GM18502 (cell line): ENCODE results near the gene DNAAF1.
A peak's percentile ranks its signal among the peaks of the same experiment; 100 is the strongest.

Source experiments
- ATAC-seq: cut with Tn5 transposase; IDR thresholded peaks from one replicate; pipeline ENCODE4 v1.9.1; 2021; ENCODE audit warnings: mild to moderate bottlenecking; ENCODE audit not compliant: unreplicated experiment, poor library complexity

DNAAF1 gene

DNA sequence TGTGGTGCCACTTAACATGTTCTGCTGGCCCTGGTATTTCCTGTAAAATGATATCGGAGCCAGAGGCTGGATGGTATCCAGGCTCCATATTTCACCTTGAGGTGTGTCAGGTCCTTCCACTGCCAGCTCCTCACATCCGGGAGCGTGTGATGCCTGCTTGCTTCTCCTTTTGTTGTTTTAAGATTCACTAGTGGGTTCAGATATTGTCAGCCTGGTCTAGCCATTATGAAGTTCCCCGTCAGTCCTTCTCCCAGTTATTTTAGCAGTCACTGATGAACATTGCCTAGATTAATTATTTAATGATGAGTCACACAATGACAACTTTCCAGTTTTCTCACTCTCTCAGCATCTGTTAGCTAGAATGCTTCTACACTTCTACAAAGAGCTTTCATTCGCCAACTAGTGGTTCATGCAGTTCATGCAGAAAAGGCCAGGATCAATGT lies 11.3 kb downstream of the DNAAF1 start:
- no peak for ATAC-seq

DNA sequence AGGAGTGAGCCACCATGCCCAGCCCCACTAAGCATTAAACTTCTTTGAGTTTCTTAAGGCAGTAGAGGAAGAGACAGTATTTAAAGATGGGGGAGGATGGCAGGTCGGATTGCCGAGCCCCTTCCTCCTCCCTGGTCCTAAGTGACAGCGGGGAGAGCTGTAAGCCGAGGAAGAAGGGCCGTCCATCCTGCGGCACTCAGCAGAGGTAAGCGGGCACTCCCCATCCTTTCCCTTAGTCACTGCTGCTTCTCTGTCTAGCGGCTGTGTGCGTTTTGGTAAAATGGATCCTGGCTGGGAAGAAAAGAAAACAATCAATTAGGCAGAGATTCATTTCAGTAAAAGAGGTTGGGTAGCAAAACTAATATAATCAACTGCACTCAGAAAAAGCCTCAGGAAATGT lies 13.9 kb downstream of the DNAAF1 start:
- ATAC-seq: no peak

DNA sequence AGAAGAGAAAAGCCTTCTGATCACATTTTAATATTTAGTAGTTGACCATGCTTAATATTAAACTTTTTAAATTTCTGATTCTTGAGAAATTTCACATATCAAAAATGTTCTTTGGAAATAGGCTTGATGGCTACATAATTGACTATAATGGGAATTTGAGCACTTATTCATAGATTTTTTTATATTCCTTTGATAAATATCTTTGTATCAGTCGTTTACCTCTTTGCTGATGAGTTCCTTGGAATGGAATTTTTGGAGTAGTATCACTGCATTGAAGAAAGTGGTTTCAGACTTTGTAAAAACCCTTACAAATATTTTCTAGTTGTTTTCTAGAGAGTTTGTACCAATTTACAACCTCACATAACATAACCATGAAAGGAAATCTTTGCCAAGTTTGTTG lies 14.7 kb downstream of the DNAAF1 start:
- ATAC-seq: no peak

DNA sequence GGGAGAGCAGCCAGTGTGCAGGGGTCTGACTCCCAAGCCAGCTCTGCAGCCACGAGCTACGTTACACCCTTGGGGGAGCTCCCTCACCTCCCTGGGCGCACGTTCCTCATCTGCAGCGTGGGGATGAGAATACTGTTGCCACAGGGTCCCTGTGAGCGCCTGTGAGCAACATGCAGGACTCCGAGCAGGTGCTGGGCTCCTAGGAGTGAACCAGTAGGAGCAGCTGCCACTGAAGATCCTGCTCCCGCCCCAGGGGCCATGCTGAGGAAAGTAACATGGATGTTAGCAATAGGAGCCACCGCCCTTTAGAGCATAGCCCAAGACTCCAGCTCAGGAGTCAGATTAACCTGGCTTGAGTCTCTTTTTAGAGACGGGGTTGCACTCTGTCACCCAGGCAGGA lies 15.9 kb downstream of the DNAAF1 start:
- ATAC-seq: no peak

DNA sequence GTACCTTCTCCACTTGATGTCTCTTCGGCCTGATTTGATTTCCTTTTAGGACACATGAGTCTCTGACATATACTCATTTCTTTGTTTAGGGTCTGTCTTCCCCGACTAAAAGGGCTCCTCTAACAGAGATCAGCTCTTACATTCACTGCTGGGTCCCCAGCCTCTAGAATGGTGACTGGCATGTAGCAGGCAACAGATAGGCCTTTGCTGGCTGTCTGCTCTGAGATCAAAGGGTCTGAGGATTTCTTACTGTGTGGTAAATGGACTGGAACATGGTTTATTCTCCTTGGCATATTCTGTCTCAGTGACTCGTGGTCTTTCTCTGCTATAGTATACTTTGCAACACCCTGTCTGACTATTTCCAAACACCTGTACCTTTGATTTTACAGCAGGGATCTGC lies 16.7 kb downstream of the DNAAF1 start:
- ATAC-seq: no peak

DNA sequence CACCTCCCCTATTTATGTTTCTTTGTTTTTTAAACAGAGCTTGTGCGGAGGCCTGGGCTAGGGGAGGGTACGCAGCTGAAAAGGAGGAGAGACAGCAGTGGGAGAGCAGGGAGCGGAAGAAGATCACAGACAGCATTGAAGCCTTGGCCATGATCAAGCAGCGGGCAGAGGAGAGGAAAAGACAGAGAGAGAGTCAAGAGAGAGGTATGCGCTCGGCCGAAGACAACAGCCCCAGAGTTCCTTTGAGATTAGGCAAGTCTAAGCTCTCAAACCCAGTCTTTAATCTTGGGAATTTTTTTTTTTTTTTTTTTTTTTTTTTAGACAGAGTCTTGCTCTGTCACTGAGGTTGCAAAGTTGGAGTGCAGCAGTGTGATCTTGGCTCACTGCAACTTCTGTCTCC lies 20.6 kb downstream of the DNAAF1 start:
- ATAC-seq: no peak

DNA sequence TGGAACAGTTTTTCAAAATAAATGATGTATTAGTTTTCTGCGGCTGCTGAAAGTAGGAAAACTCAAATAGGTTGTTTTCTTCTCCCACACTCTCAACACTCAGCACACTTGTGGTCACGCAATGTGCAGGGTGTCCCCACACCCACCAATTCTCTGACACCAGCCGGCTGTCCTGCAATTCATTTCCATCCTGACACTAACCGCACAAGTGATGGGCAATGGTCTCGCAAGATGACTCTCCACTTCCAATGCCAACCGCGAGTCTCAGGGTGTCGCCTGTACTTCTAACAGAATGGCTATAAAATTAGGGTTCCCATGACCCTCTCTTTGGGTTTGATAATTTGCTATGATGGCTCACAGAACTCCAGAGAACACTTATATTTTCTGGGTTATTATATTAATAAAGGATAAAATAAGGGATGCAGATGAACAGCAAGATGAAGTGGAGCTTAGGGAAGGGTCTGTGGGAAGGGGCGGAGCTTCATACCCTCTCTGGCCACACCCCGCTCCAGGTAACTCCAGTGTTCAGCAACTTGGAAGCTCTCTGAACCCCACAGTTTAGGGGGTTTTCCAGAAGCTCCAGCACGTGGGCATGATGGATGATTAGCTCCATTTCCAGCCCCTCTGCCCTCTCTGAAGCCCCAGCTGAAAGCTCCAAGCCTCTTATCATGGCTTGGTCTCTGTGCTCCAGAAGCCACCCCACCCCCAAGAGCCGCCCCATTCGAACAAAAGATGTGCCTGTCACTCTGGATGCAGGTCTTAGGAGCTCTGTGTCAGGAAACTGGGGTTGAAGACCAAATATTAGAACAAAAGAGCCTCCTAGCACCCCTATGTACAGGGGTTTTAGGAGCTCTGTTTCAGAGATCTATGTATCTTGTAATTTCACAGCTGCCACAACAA lies 21.9 kb downstream of the DNAAF1 start:
- ATAC-seq: no peak

DNA sequence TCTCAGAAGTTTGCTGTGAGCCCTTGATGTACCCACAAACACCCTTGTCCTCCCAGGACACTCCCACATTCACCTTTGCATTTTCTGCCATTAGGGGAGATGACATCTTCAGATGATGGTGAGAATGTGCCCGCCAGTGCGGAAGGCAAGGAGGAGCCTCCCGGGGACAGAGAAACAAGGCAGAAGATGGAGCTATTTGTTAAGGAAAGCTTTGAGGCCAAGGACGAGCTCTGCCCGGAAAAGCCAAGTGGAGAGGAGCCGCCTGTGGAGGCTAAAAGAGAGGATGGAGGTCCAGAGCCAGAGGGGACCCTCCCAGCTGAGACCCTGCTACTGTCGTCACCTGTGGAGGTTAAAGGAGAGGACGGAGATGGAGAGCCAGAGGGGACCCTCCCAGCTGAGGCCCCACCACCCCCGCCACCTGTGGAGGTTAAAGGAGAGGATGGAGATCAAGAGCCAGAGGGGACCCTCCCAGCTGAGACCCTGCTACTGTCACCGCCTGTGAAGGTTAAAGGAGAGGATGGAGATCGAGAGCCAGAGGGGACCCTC lies 24.7 kb downstream of the DNAAF1 start:
- ATAC-seq: no peak

DNA sequence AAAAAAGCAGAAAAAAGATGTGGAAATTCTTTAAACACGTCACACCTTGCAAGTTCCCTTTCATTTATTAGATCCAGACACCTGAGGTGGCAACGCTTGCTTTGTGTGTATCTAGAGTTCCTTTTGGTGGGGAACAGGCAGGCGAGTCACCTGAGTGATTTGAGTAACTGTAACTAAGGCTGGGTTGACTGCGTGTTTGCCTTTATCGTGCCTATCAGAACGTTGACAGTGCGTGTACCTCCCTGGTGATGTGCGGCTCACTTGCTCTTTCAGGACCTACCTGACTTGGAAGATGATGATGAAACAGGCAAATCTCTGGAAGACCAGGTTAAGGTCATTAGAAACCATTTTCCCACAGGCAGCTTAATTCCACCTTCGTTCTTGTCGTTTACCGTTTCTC lies 29.3 kb downstream of the DNAAF1 start:
- ATAC-seq: no peak

DNA sequence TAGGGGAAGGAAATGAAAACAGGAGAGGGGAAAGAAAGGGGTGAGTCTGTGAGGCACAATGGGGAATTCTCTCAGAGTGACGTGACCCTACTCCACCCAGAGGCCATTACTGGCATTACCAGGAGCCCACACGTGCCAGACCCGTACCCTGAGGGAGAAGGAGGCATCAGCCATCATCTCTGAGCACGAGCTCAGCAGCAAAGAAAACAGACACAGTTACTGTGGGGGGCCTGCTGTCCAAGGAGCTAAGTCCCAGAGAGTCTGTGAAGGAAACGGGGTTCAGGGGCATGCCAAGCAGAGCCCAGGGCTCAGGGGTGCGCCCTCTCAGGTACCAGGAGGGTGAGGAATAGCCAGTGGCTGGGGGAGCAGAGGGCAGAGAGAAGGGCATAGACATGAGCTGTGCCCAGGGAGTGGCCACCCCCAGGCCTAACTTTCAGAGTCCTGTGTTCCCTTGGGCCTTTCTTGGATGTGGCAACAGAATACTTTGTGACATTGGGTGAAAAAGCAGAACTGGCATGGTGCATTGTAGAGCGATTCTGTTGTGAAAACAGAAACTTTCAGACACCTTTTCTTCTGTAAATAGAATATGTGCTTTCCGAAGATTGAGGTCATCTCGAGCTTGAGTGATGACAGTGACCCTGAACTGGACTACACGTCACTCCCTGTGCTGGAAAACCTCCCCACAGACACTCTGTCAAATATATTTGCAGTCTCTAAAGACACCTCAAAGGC lies 30.4 kb downstream of the DNAAF1 start:
- peak; percentile 85 for ATAC-seq

DNA sequence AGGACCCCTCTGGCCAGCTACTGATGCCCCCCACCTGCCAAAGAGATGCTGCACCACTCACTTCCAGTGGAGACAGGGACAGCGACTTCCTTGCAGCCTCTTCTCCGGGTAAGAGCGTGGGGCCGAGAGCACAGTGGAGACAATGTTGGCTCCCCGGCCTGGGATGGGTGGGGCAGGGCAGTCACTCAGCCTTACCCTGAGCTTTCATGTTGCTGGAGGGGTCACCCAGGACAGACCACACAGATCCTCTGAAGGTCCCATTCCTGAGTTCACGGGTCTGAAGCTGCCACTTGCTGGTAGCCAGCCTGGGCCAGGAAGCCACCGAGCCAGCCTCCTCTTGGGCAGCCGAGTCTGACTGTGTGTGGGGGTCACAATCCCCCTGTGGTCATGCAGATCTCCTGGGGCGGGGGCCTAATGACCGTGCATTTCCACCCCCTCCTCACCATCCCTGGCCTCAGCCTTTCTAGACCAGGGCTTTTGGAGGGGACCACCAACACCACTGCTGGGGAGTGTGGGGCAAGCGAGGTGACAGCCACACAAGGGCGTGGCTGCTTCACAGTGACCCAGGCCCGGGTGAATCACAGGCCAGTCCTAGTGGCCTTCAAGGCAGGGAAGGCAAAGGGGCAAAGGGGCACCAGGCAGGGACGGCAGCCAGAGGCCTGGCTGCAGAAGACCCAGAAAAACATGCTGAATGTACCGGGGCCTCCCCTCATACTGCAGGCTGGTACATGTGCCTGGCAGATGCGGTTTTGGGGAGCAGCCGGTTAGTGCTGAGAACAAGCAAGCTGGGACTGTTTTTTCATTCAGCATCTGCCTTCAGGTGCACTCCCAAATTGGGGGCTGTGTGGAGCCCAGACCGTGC lies 31.3 kb downstream of the DNAAF1 start:
- no peak for ATAC-seq

DNA sequence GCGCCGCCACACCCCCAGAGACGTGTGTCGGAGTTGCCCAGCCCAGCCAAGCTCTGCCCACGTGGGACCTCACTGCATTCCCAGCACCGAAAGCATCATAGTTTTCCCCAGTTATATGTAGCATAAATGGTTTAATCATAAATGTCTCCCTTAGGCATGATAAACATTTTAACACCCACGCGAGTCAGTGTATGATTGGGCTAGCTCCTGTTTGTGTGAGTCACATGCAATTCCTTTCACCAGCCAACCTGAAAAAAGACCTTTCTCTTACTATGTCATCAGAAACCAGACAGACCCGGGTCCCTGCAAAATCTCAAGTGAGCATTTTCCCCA lies 32.6 kb downstream of the DNAAF1 start:
- no peak for ATAC-seq

DNA sequence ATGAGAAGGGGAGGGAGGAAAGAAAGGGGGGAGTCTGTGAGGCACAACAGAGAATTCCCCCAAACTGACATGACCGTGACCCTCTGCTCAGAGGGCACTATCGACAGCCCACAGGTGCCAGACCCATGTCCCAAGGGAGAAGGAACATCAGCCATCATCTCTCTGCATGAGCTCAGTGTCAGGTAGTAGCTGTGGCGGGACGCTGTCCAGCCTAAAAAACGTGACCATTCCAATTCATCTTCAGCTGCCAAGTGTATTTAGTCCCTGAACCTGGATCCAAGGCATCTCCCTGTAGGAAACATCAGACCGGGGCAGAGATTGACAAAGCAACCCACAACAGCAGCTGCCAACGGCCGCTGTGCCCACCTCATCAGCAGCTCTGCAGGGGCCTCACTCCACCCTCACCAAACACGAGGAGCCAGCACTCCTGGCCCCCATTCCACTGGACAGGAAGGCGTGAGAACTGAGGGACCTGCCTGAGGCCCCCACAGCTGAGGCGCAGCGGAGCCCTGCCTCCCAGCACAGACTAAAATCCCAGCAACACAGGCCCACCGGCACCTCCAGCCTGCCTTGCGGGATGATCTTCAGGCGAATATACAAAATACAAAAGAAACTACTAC lies 33.1 kb downstream of the DNAAF1 start:
- ATAC-seq: no peak

DNA sequence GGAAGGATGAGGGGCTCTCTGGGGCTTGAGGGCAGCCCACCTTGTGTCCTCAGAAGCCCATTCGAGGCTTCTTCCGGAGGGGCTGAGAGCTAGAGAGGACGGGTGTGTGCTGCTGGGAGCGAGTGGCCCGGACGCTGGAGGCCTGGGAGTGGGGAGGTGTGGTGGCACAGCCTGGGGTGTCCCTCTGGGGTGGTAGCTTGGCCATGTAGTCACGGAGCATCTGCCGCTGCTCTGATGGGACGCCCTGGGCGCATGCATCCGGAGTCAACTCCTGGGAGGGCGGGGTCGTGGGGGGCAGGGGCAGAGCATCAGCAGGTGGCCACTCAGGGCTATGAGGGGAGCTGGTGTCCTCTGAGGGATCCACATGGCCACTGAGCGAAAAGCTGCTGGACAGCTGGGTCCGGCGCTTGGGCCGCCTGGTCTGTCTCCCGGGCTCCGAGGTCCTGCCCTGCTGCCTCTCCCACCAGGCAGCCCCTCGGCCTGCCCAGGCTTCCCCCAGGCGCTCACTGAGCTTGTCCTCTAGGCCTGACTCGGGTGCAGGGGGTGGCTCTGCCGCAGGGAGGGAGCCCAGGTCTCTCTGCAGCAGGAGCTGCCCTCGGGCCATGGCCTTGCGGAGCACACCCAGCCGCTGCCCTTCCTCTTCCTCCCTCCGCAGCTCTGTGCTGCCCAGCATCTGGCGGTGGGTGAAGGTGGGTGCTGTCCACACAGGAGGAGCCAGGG lies 33.9 kb downstream of the DNAAF1 start:
- no peak for ATAC-seq

DNA sequence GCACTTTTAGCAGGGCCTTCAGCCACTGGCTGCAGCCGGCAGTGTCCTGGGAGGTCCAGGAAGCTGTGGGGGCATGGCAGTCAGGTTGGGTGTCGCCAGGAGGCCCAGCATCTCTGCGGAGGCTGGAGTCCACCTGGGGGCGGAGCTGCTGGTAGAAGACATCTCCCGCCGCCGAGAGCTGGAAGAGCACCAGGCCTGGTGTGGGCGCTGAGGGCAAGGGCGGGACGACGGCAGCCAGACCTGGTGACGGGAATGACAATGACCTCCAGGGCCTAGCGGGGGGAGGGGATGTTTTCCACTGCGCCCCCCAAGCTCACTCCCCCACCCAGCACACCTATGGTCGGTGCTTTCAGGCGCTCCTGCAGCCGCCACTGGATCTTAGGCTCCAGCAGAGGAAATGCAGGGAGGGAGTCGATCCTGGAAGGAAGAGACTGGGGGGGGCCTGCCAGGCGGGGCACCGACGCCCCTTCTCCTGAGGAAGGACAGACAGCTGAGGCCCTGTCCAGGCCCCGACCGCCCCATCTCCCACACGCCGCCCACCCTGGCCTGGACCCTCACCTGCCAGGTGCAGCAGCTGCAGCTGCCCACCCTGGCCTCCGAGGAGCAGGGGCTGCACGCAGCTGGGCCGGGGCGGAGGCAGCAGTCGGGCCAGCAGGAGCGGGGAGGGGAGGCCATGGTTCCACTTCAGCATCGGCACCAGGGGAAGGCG lies 34.7 kb downstream of the DNAAF1 start:
- no peak for ATAC-seq

DNA sequence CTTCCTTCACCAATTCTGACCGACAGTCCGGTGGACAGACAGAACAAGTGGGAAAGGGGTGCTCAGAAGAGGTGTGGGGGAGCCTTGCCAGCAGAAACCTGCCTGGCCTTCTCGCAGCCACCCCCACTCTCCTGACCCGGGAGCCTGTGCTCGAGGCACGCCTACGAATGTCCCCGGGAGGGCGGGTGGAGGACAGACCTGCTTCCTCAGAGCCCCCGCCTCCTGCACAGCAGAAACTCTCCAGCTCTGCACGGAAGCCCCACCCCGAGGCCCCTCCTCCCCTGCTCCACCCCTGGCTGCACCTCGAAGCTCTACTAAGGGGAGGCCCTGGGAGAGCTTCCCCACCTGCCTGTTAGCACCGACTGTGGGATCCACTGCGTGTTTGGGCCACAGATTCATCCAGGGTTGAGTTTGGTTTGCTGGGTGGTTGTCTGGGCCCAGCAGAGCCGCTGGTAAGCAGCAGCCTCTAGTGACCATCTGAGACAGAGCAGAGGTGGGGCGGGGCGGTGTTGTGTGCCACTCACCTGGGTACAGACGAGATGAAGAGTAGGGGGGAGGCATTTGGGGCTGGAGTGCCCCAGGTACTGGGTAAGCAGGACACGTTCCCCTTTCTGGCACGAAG lies 35.5 kb downstream of the DNAAF1 start:
- ATAC-seq: no peak

DNA sequence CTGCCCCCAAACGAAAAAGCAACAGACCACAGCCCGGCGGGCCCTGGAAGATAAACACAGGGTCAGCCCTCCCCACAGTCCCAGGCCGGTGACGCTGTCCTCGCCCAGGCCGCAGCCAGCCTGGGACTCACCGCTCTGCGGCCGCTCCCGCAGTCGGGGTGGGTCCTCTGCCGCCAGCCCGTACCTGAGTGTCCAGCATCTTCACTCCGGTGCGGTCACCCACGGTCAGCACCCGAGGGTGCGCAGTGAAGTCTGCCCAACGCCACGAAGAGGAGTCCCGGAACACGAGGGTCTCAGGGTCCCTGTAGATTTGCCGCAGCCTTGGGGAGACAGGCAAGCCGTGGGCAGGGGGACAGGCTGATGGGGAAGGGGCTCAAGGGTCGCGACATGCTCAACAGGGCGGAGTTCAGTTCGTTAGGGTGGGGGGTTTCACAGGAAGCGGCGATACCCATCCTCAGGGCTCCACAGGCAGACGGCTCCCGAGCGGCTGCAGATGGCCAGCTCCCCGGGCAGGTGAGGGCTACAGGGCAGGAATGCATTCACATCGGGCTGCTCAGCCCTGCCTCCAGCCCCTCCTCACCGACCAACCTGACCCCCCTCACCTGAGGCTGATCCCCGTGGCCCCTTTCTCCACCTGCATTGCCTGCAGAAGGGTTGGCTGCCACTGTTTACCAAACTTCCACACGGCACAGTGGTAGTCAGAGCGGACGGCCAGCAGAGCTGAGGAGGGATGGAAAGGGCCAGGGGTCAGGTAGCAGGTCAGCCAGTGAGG lies 36.2 kb downstream of the DNAAF1 start:
- no peak for ATAC-seq

DNA sequence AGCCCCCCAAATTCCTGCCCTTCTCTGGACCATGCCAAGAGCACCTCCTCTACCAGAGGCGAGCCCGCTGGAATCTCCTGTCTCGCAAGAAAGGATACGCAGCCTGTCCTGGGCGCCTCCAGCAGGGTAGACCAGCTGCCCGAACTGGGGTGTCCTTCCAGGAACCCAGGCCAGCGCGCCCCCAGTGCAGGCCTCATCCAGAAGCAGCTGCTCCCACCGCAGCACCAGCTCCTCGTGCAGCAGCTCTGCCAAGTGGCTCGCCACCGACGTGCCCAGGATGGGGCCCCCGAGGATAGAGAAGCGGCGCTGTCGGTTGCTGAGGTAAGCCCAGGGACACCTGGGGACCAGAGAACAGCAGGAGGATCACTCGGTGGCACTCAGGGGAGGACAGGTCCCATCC lies 37.0 kb downstream of the DNAAF1 start:
- ATAC-seq: no peak
